Right cardiac atrium (tissue), 5 donors: ENCODE measurements around the gene FYN. TPM values are rescaled to one million over a fixed set of nuclear protein-coding genes. Genes with fewer than 3 reads are reported as not detected.

ENCODE experiments used
- ATAC-seq, 2 donors: fragments of 200-7000 bp; cut with Tn5 transposase; one replicate each; pipeline versions ENCODE4 v1.8.0 to v1.9.1; 2020; ENCODE audit warnings: moderate library complexity in 2 of 2, mild to moderate bottlenecking in 1 of 2
- DNase-seq, 3 donors: peaks; one replicate each; pipeline ENCODE4 v3.0.0-alpha.2; 2020
- H3K27ac ChIP-seq: one replicate; pipeline ENCODE4 v1.5.1; 2013; ENCODE audit warnings: mild to moderate bottlenecking, low read length, control low read depth, moderate library complexity
- H3K27me3 ChIP-seq: one replicate; pipeline ENCODE4 v1.6.1; 2013; ENCODE audit not compliant: control insufficient read depth, insufficient read depth
- H3K4me1 ChIP-seq: one replicate; pipeline ENCODE4 v1.6.1; 2013; ENCODE audit warnings: low read length; ENCODE audit not compliant: control insufficient read depth, insufficient read depth
- H3K4me3 ChIP-seq: one replicate; pipeline ENCODE4 v1.5.1; 2013; ENCODE audit warnings: low read length, control low read depth
- H3K9me3 ChIP-seq: one replicate; pipeline ENCODE4 v1.6.1; 2013; ENCODE audit warnings: low read length; ENCODE audit not compliant: control insufficient read depth
- WGBS: extraction: QIAGEN DNeasy Blood & Tissue Kit; methylation state at CpG from one replicate; pipeline ENCODE4 v1.1.7; 2013; 5-methylcytosine and 5-hydroxymethylcytosine counted together
- intact Hi-C, 4 donors: fragments of 100-400 bp; cut with DNase I; formaldehyde crosslinking; loops; one replicate each; pipeline versions ENCODE4 v1.11.0 to v1.14.0; 2022 to 2023
- polyA plus RNA-seq: library from polyadenylated mRNA; stranded (reverse); fragments of 200-250 nt; gene quantifications from one replicate; pipeline ENCODE4 v1.2.3, GENCODE V29; 2013
- total RNA-seq, 4 donors: library from RNA; stranded (reverse); fragmentation: NEBNext Ultra II Directional; extraction: Animal tissue kit (Norgen Biotek cat#: 25700); gene quantifications; one replicate each; pipeline ENCODE4 v1.2.1, GENCODE V29; 2021
- donor health status: healthy with polysubstance abuse.
- donor health status: DM: no; HTN: yes; CAD: no.
- donor health status: DM: no; HTN: no; CAD: no.
- donor health status: DM: no; HTN: yes; CAD: no; lungs with severe emphysema.
- donor health status: DM: yes; HTN: yes; CAD: no.

Gene FYN
- total and polyA plus RNA-seq, 5 donors = 29.8 to 76.6 (median 73.3) TPM

- Histone ChIP-seq H3K4me1 (peaks cover 10% of the 10 kb centered on the region), H3K9me3 (no peaks in the 10 kb centered on the region), H3K27me3 (no peaks in the 10 kb centered on the region), H3K27ac (peak overlapping the region; percentile 19), H3K4me3 (no peak overlapping the region)
- 64% methylated on average over 7 of the region's 7 CpGs for WGBS
- intact Hi-C loops = no loop called here
- no peak for DNase-seq
- ATAC-seq = peak in 1 of 2 donors; percentile 35
Observed at GRCh38 chr6:111805511-111806164, 67.6 kb downstream of the FYN start.

- Histone ChIP-seq H3K4me1 (peaks cover 11% of the 10 kb centered on the region), H3K27me3 (no peaks in the 10 kb centered on the region), H3K9me3 (no peaks in the 10 kb centered on the region), H3K4me3 (no peak overlapping the region), H3K27ac (peak overlapping the region; percentile 31)
- DNase-seq (peak in 1 of 3 donors; percentile 33), ATAC-seq (peak; percentile 75 to 86)
- 33% methylated on average over 8 of the region's 8 CpGs for WGBS
- intact Hi-C loops = no loop called here
Observed at GRCh38 chr6:111804627-111805235, 68.5 kb downstream of the FYN start.

- ATAC-seq = peak in 1 of 2 donors; percentile 30
- DNase-seq = no peak
- Histone ChIP-seq H3K27ac (peak overlapping the region; percentile 33), H3K9me3 (no peaks in the 10 kb centered on the region), H3K4me1 (peaks cover 14% of the 10 kb centered on the region), H3K27me3 (no peaks in the 10 kb centered on the region), H3K4me3 (no peak overlapping the region)
- intact Hi-C loops = no loop called here
- 46% methylated on average over 5 of the region's 5 CpGs for WGBS
Observed at GRCh38 chr6:111803804-111804203, 69.4 kb downstream of the FYN start.

GRCh38 chr6:111803371-111803770 is 69.9 kb downstream of the FYN start:
- DNase-seq (no peak), ATAC-seq (peak in 1 of 2 donors; percentile 14)
- intact Hi-C loops = no loop called here
- peak overlapping the region; percentile 33 for H3K27ac ChIP-seq
- 64% methylated on average over 1 of the region's 1 CpG for WGBS
- peaks cover 14% of the 10 kb centered on the region for H3K4me1 ChIP-seq
- no peak overlapping the region for H3K4me3 ChIP-seq
- H3K9me3 ChIP-seq = no peaks in the 10 kb centered on the region
- no peaks in the 10 kb centered on the region for H3K27me3 ChIP-seq

- ATAC-seq = no peak
- Histone ChIP-seq H3K27me3 (no peaks in the 10 kb centered on the region), H3K4me1 (peaks cover 14% of the 10 kb centered on the region), H3K4me3 (no peak overlapping the region), H3K27ac (no peak overlapping the region), H3K9me3 (no peaks in the 10 kb centered on the region)
- WGBS = 70% methylated on average over 2 of the region's 2 CpGs
- intact Hi-C loops = no loop called here
- DNase-seq = no peak
Observed at GRCh38 chr6:111802720-111803330, 70.4 kb downstream of the FYN start.

GRCh38 chr6:111802015-111802414 is 71.2 kb downstream of the FYN start:
- Histone ChIP-seq H3K27ac (no peak overlapping the region), H3K27me3 (no peaks in the 10 kb centered on the region), H3K9me3 (no peaks in the 10 kb centered on the region), H3K4me3 (no peak overlapping the region), H3K4me1 (peaks cover 14% of the 10 kb centered on the region)
- DNase-seq (no peak), ATAC-seq (no peak)
- intact Hi-C loops = no loop called here

GRCh38 chr6:111800821-111801220 is 72.4 kb downstream of the FYN start:
- 77% methylated on average over 4 of the region's 4 CpGs for WGBS
- no peak for ATAC-seq
- Histone ChIP-seq H3K4me3 (no peak overlapping the region), H3K27me3 (no peaks in the 10 kb centered on the region), H3K9me3 (no peaks in the 10 kb centered on the region), H3K4me1 (peaks cover 10% of the 10 kb centered on the region), H3K27ac (no peak overlapping the region)
- intact Hi-C loops = no loop called here
- DNase-seq = no peak

- ATAC-seq (no peak), DNase-seq (no peak)
- peaks cover 10% of the 10 kb centered on the region for H3K4me1 ChIP-seq
- H3K27ac ChIP-seq = no peak overlapping the region
- H3K4me3 ChIP-seq = no peak overlapping the region
- no peaks in the 10 kb centered on the region for H3K9me3 ChIP-seq
- intact Hi-C loops = no loop called here
- no peaks in the 10 kb centered on the region for H3K27me3 ChIP-seq
- 56% methylated on average over 11 of the region's 11 CpGs for WGBS
Observed at GRCh38 chr6:111800259-111800765, 72.9 kb downstream of the FYN start.

- ATAC-seq = no peak
Observed at GRCh38 chr6:111799576-111800258, 73.5 kb downstream of the FYN start.

GRCh38 chr6:111798281-111798725 is 74.9 kb downstream of the FYN start:
- no peak for DNase-seq
- no peak overlapping the region for H3K4me3 ChIP-seq
- H3K27ac ChIP-seq = no peak overlapping the region
- no peaks in the 10 kb centered on the region for H3K9me3 ChIP-seq
- intact Hi-C loops = loop anchor here in 1 of 4 donors (10.0 kb wide), 1 partner anchor 56 kb away; no protein-coding TSS in a partner anchor
- WGBS = 85% methylated on average over 5 of the region's 5 CpGs
- no peaks in the 10 kb centered on the region for H3K27me3 ChIP-seq
- H3K4me1 ChIP-seq = peaks cover 4% of the 10 kb centered on the region
- no peak for ATAC-seq

More at GRCh38 chr6:111799576-111800258, 73.5 kb downstream of the FYN start:
- no peak overlapping the region for H3K27ac ChIP-seq
- no peak overlapping the region for H3K4me3 ChIP-seq
- WGBS = 86% methylated on average over 11 of the region's 11 CpGs
- no peak for DNase-seq
- peaks cover 7% of the 10 kb centered on the region for H3K4me1 ChIP-seq
- no peaks in the 10 kb centered on the region for H3K27me3 ChIP-seq
- intact Hi-C loops = loop anchor here in 1 of 4 donors (10.0 kb wide), 1 partner anchor 55 kb away; no protein-coding TSS in a partner anchor
- H3K9me3 ChIP-seq = no peaks in the 10 kb centered on the region
